Activated T-helper 1 cell treated with Interleukin-2 at 50 U/mL for 16 hours (primary cell): ENCODE data around the gene PSPC1.
"Not testable (repeated sequence)": the region's sequence is repeated elsewhere in the genome, so short reads cannot be mapped to it uniquely, and the experiment has no call there.

Source experiments
- DNase-seq: peaks from one replicate; pipeline ENCODE4 v3.0.0-alpha.2; 2020; ENCODE audit warnings: low read depth

The PSPC1 gene

DNA sequence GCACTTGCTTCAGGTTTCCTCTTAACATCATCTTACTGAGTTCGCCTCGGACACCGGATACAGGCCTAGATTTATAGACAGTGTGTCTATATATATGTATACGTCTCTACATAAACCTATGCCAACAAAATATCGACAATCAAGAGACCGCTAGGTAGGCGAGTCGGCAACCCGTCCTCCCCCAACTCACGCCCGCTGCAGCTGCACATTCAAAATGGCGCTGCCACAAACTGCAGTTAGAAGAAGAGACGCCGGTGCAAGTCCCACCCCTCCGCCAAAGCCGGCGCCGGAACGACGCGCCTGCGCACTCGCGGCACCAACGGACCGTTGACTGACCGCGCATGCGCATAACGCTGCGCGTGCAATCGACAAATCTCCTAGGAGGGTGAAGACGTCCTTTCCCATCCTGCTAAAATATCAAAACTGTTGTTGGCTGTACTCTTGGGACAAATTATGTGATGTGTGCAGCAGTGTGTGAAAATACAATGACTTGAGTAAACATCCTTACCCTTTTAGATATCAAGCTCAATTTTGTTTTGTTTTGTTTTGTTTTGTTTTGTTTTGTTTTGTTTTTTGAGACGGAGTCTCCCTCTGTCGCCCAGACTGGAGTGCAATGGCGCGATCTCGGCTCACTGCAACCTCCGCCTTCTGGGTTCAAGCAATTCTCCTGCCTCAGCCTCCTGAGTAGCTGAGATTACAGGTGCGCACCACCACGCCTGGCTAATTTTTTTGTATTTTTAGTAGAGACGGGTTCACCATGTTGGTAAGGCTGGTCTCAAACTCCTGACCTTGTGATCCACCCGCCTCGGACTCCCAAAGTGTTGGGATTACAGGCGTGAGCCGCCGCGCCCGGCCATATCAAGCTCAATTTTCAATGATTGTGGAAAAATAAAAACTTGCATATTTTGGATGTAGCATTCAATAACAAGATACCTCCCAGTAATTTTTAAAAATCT, at the start of gene PSPC1:
PSPC1 (minus strand) TSS at position 219 of the 956 bp plus-strand sequence; CDS start at position 31, 188 bp downstream.
- peak; percentile 95 for DNase-seq

- no peak for DNase-seq
Observed at GRCh38 chr13:19822673-19823072, 39.9 kb upstream of the PSPC1 start.

DNA sequence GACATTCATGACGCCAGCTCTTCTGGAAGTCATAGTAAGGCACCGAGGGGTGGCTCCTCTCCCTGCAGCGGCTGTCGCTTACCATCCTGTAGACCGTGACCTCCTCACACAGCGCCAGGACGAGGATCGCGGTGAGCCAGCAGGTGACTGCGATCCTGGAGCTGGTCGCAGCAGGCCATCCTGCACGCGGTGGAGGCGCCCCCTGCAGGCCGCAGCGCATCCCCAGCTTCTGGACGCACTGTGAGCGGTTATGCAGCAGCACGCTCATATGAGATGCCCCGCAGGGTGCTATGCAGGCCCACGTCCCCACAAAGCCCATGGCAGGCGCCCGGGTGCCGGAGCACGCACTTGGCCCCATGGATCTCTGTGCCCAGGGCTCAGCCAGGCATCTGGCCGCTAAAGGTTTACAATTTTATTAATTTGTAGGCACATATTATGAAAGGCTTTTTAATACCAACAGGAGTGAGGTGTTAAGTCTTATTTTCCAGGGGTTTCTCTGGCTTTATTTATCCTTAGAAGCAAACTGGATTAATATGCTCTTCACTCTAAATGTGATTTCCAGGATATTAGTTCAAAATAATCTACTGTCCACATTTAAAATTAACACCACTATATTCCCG, 35.6 kb upstream of the PSPC1 start:
- DNase-seq: no peak

DNA sequence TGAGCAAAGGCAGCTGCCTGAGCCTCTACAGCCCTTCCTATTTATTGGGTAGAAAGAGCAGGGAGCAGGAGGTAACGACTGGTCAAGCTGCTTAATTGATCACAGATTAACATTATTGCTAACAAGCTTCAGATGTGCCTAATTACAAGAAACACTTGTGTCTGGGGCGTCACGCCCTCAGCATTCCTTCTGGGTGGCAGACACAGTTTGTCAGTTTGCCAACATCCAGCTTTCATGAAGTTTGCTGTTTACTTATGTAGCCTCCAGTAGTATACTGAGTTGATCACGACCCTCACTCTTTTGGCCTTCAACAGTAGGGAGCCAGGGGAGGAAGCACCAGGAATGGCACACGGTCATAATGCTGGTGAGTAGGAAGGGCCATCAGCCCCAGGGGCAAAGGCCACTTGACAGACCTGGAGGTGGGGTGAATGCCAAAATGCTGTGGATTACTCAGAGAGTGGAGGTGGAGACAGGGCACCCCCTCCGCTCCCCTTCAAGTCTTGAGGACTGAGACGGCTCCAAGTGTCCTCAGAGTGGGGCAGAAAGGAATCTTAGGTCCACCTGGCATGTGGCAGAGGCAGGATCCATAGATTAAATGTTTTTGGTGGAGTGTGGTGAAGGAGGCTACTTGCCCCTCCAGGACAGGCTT, 34.9 kb upstream of the PSPC1 start:
- no peak for DNase-seq

- DNase-seq: no peak
Observed at GRCh38 chr13:19817106-19817505, 34.4 kb upstream of the PSPC1 start.

GRCh38 chr13:19815842-19816241, 33.1 kb upstream of the PSPC1 start:
- not testable (repeated sequence) for DNase-seq

- DNase-seq: no peak
Observed at GRCh38 chr13:19810996-19811881, 28.5 kb upstream of the PSPC1 start.

DNA sequence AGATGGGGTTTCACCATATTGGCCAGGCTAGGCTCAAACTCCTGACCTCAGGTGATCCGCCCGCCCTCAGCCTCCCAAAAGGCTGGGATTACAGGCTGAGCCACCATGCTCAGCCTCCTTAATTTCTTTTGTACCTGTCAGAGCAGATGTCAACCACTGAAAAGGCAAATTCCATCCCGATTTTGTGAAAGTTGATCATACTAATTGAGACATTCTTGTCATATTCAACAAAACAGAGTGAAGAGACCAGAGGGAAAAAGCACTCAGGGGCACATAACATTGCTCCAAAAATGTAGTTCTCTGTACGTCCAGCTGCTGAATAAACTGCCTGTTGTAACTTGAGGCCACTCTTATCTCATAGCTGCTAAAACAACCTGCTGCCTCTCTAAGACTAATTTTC, 27.4 kb upstream of the PSPC1 start:
- no peak for DNase-seq

GRCh38 chr13:19805765-19806164, 23.0 kb upstream of the PSPC1 start:
- no peak for DNase-seq

DNA sequence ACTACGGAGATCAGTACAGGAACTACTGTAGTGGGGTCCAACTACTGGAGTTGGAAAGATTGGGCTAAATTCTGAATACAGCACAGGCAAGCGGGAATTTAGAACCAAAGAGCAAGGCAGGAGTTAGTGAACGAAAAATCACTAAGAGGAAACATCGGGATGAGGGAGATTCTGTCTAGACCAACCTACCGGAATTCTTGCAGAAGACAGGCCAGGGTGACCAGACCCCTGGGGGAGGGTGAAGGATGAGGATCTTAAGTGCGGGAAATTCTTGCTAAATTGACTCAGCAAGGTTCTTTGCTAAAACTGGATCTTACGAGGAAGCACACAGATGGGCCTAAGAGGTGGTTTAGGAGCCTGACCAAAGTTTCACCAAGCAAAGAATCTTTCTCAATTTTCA, 13.2 kb upstream of the PSPC1 start:
- no peak for DNase-seq

GRCh38 chr13:19794631-19795030, 11.9 kb upstream of the PSPC1 start:
- no peak for DNase-seq

GRCh38 chr13:19791953-19792537, 9.3 kb upstream of the PSPC1 start:
- no peak for DNase-seq

DNA sequence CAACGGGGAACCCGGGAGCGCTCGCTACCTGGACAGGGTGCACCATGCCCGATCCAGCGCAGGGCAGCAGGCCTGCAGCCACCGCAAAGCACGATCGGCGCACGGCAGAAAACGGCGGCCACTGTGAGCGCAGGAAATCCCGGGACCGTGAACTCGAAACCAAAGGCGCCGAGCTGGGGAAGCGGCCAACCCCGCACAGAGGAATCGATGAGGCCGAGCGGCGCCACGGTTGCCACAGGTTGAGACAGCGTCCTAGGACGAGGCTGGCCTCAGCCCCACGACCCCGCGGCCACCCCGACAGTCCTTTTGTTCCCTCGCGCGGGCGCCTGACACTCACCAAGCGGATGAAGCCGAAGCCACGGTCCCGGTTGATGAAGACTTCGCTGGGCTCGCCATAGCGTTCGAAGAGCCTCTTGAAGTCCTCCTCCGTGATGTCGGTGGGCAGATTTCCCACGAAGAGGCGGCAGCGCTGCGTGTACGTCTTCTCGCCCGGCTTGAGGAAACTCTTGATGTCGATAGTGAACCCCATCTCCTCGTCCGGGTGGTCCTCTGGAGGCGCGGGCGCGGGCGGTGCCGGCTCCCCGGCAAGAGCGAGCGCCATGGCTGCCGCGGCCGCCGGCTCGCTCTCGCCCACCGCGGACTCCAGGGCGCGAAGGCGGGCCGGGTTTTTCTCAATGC, 557 bp downstream of the PSPC1 start:
- DNase-seq: peak; percentile 33

GRCh38 chr13:19781526-19781925, 1.2 kb downstream of the PSPC1 start:
- no peak for DNase-seq

GRCh38 chr13:19780753-19781418, 1.9 kb downstream of the PSPC1 start:
- DNase-seq: not testable (repeated sequence)

- DNase-seq: no peak
Observed at GRCh38 chr13:19772306-19772705, 10.4 kb downstream of the PSPC1 start.

GRCh38 chr13:19769854-19770253, 12.9 kb downstream of the PSPC1 start:
- DNase-seq: no peak

DNA sequence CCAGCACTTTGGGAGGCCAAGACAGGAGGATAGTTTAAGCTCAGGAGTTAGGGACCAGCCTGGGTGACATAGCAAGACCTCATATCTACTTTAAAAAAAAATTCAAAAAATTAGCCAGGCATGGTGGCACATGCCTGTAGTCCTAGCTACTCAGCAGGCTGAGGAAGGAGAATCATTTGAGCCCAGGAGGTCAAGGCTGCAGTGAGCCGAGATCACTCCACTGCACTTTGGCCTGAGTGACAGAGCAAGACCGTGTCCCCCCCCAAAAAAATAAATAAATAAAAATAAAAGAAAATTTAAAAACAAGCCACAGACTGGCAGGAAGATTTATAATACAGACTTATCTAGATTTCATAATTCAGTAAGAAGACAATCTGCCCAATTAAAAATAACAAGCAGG, 14.8 kb downstream of the PSPC1 start:
- DNase-seq: no peak

- no peak for DNase-seq
Observed at GRCh38 chr13:19766591-19766990, 16.2 kb downstream of the PSPC1 start.

DNA sequence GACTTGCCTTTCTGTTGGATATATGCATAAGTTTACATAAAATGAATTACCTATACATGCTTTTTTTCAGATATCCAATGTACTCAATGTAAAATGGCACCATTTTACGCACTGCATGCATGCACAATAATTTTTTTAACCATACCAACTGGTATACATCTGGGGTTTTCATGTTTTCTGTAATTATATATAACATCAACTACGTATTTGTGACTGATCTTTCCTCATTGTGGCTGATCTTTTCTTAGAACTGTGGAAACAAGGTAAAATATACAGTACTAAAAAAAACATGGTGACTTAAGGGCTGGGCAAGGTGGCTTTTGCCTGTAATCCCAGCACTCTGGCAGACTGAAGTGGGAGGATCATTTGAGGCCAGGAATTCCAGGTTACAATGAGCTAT, 18.5 kb downstream of the PSPC1 start:
- DNase-seq: no peak
